OCI-LY3 (cell line): Measurements from ENCODE around the gene ABCC3.

Experiments
- H2AFZ ChIP-seq: fragments of 200-600, 300-600 bp; shearing (Covaris generic); 2 replicates; pipeline ENCODE4 v1.6.0; 2014; ENCODE audit warnings: antibody characterized with exemption, low read depth, low read length
- H3K27ac ChIP-seq: fragments of 200-600, 300-600 bp; sonication (generic); 2 replicates; pipeline ENCODE4 v1.5.1; 2014; ENCODE audit warnings: mild to moderate bottlenecking, low read length, moderate library complexity, mixed read lengths
- H3K27me3 ChIP-seq: fragments of 200-600, 300-600 bp; sonication (generic); 2 replicates; pipeline ENCODE4 v1.6.1; 2014; ENCODE audit warnings: low read depth, low read length, mixed read lengths
- H3K36me3 ChIP-seq: fragments of 200-600, 300-600 bp; sonication (generic); replicated peaks from 2 replicates; pipeline ENCODE3; 2014; ENCODE audit warnings: low read depth, low read length, mixed read lengths
- H3K4me1 ChIP-seq: fragments of 300-600, 200-600 bp; sonication (generic); 2 replicates; pipeline ENCODE4 v1.6.1; 2014; ENCODE audit warnings: low read length, mixed read lengths
- H3K4me2 ChIP-seq: fragments of 200-600, 300-600 bp; sonication (generic); 2 replicates; pipeline ENCODE4 v1.6.1; 2014; ENCODE audit warnings: low read length, mixed read lengths
- H3K4me3 ChIP-seq: fragments of 300-600, 200-600 bp; sonication (generic); 2 replicates; pipeline ENCODE4 v1.5.1; 2014; ENCODE audit warnings: antibody characterized with exemption, mild to moderate bottlenecking, low read length, moderate library complexity
- H3K79me2 ChIP-seq: fragments of 300-600, 200-600 bp; shearing (Covaris generic); 2 replicates; pipeline ENCODE4 v1.6.1; 2014; ENCODE audit warnings: mild to moderate bottlenecking, low read length, mixed read lengths
- H3K9ac ChIP-seq: fragments of 300-600, 200-600 bp; shearing (Covaris generic); 2 replicates; pipeline ENCODE4 v1.6.0; 2014; ENCODE audit warnings: mild to moderate bottlenecking, low read length, moderate library complexity
- H3K9me3 ChIP-seq: fragments of 200-600, 300-600 bp; shearing (Covaris generic); 2 replicates; pipeline ENCODE4 v1.6.1; 2014; ENCODE audit warnings: low read length, mixed read lengths; ENCODE audit not compliant: insufficient read depth
- H4K20me1 ChIP-seq: fragments of 200-600, 300-600 bp; sonication (generic); 2 replicates; pipeline ENCODE4 v1.6.1; 2016; ENCODE audit warnings: low read length, mixed read lengths; ENCODE audit not compliant: insufficient read depth
- CTCF ChIP-seq: fragments of 200-600, 300-600 bp; sonication (generic); IDR thresholded peaks from 2 replicates; pipeline ENCODE4 v1.5.1; 2014; ENCODE audit warnings: antibody characterized with exemption, low read length, low read depth
- EZH2phosphoT487 ChIP-seq: fragments of 200-600 bp; shearing (Covaris generic); IDR thresholded peaks from 2 replicates; pipeline ENCODE4 v1.6.1; 2018; ENCODE audit warnings: antibody characterized with exemption, mixed run types, low read depth

Gene ABCC3

GRCh38 chr17:50684288-50684611 is 49.6 kb downstream of the ABCC3 start:
- no peak overlapping the region for H2AFZ ChIP-seq
- H3K4me1 ChIP-seq, result no peaks in the 10 kb centered on the region
- H4K20me1 ChIP-seq, result no peaks in the 10 kb centered on the region
- no peaks in the 10 kb centered on the region for H3K9me3 ChIP-seq
- no peak overlapping the region for H3K9ac ChIP-seq
- peaks cover 11% of the 10 kb centered on the region for H3K27me3 ChIP-seq
- no peak overlapping the region for H3K27ac ChIP-seq
- TF ChIP-seq EZH2phosphoT487 (no peak), CTCF (no peak)
- no peaks in the 10 kb centered on the region for H3K36me3 ChIP-seq
- H3K4me3 ChIP-seq, result no peak overlapping the region
- no peaks in the 10 kb centered on the region for H3K79me2 ChIP-seq
- no peak overlapping the region for H3K4me2 ChIP-seq

- Histone ChIP-seq H3K36me3 (no peaks in the 10 kb centered on the region), H3K27ac (no peak overlapping the region), H3K79me2 (no peaks in the 10 kb centered on the region), H3K4me1 (no peaks in the 10 kb centered on the region), H4K20me1 (no peaks in the 10 kb centered on the region), H3K4me2 (no peak overlapping the region), H3K9me3 (no peaks in the 10 kb centered on the region), H3K27me3 (peaks cover 11% of the 10 kb centered on the region), H3K4me3 (no peak overlapping the region), H3K9ac (no peak overlapping the region), H2AFZ (no peak overlapping the region)
- TF ChIP-seq CTCF, result no peak
- TF ChIP-seq EZH2phosphoT487, result no peak
Measured at GRCh38 chr17:50684612-50685333, 50.1 kb downstream of the ABCC3 start.

- Histone ChIP-seq H3K4me1 (no peaks in the 10 kb centered on the region), H3K9ac (no peak overlapping the region)
- TF ChIP-seq EZH2phosphoT487, result no peak
- no peak for TF ChIP-seq CTCF
Measured at GRCh38 chr17:50685334-50685665, 50.6 kb downstream of the ABCC3 start.

GRCh38 chr17:50685691-50686493 is 51.2 kb downstream of the ABCC3 start:
- TF ChIP-seq EZH2phosphoT487 (no peak), CTCF (no peak)
- Histone ChIP-seq H3K9me3 (no peaks in the 10 kb centered on the region), H3K4me2 (no peak overlapping the region), H3K27me3 (0 out of 2 replicates have a peak, but pooled peaks cover 7% of the 10 kb centered on the region), H3K27ac (no peak overlapping the region), H3K4me3 (no peak overlapping the region), H2AFZ (no peak overlapping the region), H3K36me3 (no peaks in the 10 kb centered on the region), H3K9ac (no peak overlapping the region), H3K4me1 (no peaks in the 10 kb centered on the region), H3K79me2 (no peaks in the 10 kb centered on the region), H4K20me1 (no peaks in the 10 kb centered on the region)

More at GRCh38 chr17:50685334-50685665, 50.6 kb downstream of the ABCC3 start:
- H3K9me3 ChIP-seq, result no peaks in the 10 kb centered on the region
- peaks cover 11% of the 10 kb centered on the region for H3K27me3 ChIP-seq
- H2AFZ ChIP-seq, result no peak overlapping the region
- no peaks in the 10 kb centered on the region for H3K36me3 ChIP-seq
- H4K20me1 ChIP-seq, result no peaks in the 10 kb centered on the region
- no peak overlapping the region for H3K4me2 ChIP-seq
- no peaks in the 10 kb centered on the region for H3K79me2 ChIP-seq
- H3K27ac ChIP-seq, result no peak overlapping the region
- H3K4me3 ChIP-seq, result no peak overlapping the region
